ENCODE data around the gene BCL2.

The BCL2 gene

GRCh38 chr18:63307551-63308200, 11.9 kb downstream of the BCL2 start:
- H3K27me3 ChIP-seq (ENCODE audit: control insufficient read depth, insufficient read depth, low read length), result no peaks in the 10 kb centered on the region
- H3K9me3 ChIP-seq (ENCODE audit: control insufficient read depth, insufficient read depth, low read length), result no peaks in the 10 kb centered on the region
- no peak overlapping the region for H3K9ac ChIP-seq (ENCODE audit: low read depth, low read length)
- H3K4me1 ChIP-seq (ENCODE audit: control insufficient read depth, insufficient read depth, low read length), result no peaks in the 10 kb centered on the region
- no peaks in the 10 kb centered on the region for H3K36me3 ChIP-seq (ENCODE audit: control insufficient read depth, insufficient read depth, low read length)
- H3K4me3 ChIP-seq (ENCODE audit: low read depth, low read length), result no peak overlapping the region
- H3K27ac ChIP-seq (ENCODE audit: low read depth, low read length), result no peak overlapping the region

- no peaks in the 10 kb centered on the region for H3K36me3 ChIP-seq (ENCODE audit: control insufficient read depth, insufficient read depth, low read length)
- H3K27ac ChIP-seq (ENCODE audit: low read depth, low read length), result no peak overlapping the region
- H3K27me3 ChIP-seq (ENCODE audit: control insufficient read depth, insufficient read depth, low read length), result no peaks in the 10 kb centered on the region
- no peaks in the 10 kb centered on the region for H3K9me3 ChIP-seq (ENCODE audit: control insufficient read depth, insufficient read depth, low read length)
- H3K9ac ChIP-seq (ENCODE audit: low read depth, low read length), result no peak overlapping the region
- no peaks in the 10 kb centered on the region for H3K4me1 ChIP-seq (ENCODE audit: control insufficient read depth, insufficient read depth, low read length)
- H3K4me3 ChIP-seq (ENCODE audit: low read depth, low read length), result no peak overlapping the region
Measured at GRCh38 chr18:63306819-63307550, 12.6 kb downstream of the BCL2 start.

GRCh38 chr18:63306249-63306648, 13.3 kb downstream of the BCL2 start:
- Histone ChIP-seq H3K4me3 (ENCODE audit: low read depth, low read length) (no peak overlapping the region), H3K27ac (ENCODE audit: low read depth, low read length) (no peak overlapping the region), H3K9me3 (ENCODE audit: control insufficient read depth, insufficient read depth, low read length) (no peaks in the 10 kb centered on the region), H3K27me3 (ENCODE audit: control insufficient read depth, insufficient read depth, low read length) (no peaks in the 10 kb centered on the region), H3K4me1 (ENCODE audit: control insufficient read depth, insufficient read depth, low read length) (no peaks in the 10 kb centered on the region), H3K36me3 (ENCODE audit: control insufficient read depth, insufficient read depth, low read length) (no peaks in the 10 kb centered on the region), H3K9ac (ENCODE audit: low read depth, low read length) (no peak overlapping the region)

- Histone ChIP-seq H3K9ac (ENCODE audit: low read depth, low read length) (no peak overlapping the region), H3K36me3 (ENCODE audit: control insufficient read depth, insufficient read depth, low read length) (no peaks in the 10 kb centered on the region), H3K4me3 (ENCODE audit: low read depth, low read length) (no peak overlapping the region), H3K27me3 (ENCODE audit: control insufficient read depth, insufficient read depth, low read length) (no peaks in the 10 kb centered on the region), H3K4me1 (ENCODE audit: control insufficient read depth, insufficient read depth, low read length) (0 out of 2 replicates have a peak, but pooled peaks cover 3% of the 10 kb centered on the region), H3K27ac (ENCODE audit: low read depth, low read length) (no peak overlapping the region), H3K9me3 (ENCODE audit: control insufficient read depth, insufficient read depth, low read length) (no peaks in the 10 kb centered on the region)
Measured at GRCh38 chr18:63303547-63303946, 16.0 kb downstream of the BCL2 start.

GRCh38 chr18:63302636-63303405, 16.7 kb downstream of the BCL2 start:
- Histone ChIP-seq H3K9ac (ENCODE audit: low read depth, low read length) (no peak overlapping the region), H3K36me3 (ENCODE audit: control insufficient read depth, insufficient read depth, low read length) (no peaks in the 10 kb centered on the region), H3K4me3 (ENCODE audit: low read depth, low read length) (no peak overlapping the region), H3K27me3 (ENCODE audit: control insufficient read depth, insufficient read depth, low read length) (no peaks in the 10 kb centered on the region), H3K4me1 (ENCODE audit: control insufficient read depth, insufficient read depth, low read length) (peaks cover 10% of the 10 kb centered on the region), H3K9me3 (ENCODE audit: control insufficient read depth, insufficient read depth, low read length) (no peaks in the 10 kb centered on the region), H3K27ac (ENCODE audit: low read depth, low read length) (no peak overlapping the region)

- Histone ChIP-seq H3K9me3 (ENCODE audit: control insufficient read depth, insufficient read depth, low read length) (no peaks in the 10 kb centered on the region), H3K27ac (ENCODE audit: low read depth, low read length) (no peak overlapping the region), H3K36me3 (ENCODE audit: control insufficient read depth, insufficient read depth, low read length) (no peaks in the 10 kb centered on the region), H3K9ac (ENCODE audit: low read depth, low read length) (no peak overlapping the region), H3K4me3 (ENCODE audit: low read depth, low read length) (no peak overlapping the region), H3K27me3 (ENCODE audit: control insufficient read depth, insufficient read depth, low read length) (no peaks in the 10 kb centered on the region), H3K4me1 (ENCODE audit: control insufficient read depth, insufficient read depth, low read length) (peaks cover 13% of the 10 kb centered on the region)
Measured at GRCh38 chr18:63302220-63302619, 17.3 kb downstream of the BCL2 start.

GRCh38 chr18:63301434-63301833, 18.1 kb downstream of the BCL2 start:
- H3K9me3 ChIP-seq (ENCODE audit: control insufficient read depth, insufficient read depth, low read length), result no peaks in the 10 kb centered on the region
- no peaks in the 10 kb centered on the region for H3K27me3 ChIP-seq (ENCODE audit: control insufficient read depth, insufficient read depth, low read length)
- H3K36me3 ChIP-seq (ENCODE audit: control insufficient read depth, insufficient read depth, low read length), result no peaks in the 10 kb centered on the region
- no peak overlapping the region for H3K9ac ChIP-seq (ENCODE audit: low read depth, low read length)
- H3K4me3 ChIP-seq (ENCODE audit: low read depth, low read length), result no peak overlapping the region
- H3K27ac ChIP-seq (ENCODE audit: low read depth, low read length), result no peak overlapping the region
- peaks cover 13% of the 10 kb centered on the region for H3K4me1 ChIP-seq (ENCODE audit: control insufficient read depth, insufficient read depth, low read length)

- Histone ChIP-seq H3K27ac (ENCODE audit: low read depth, low read length) (no peak overlapping the region), H3K27me3 (ENCODE audit: control insufficient read depth, insufficient read depth, low read length) (no peaks in the 10 kb centered on the region), H3K36me3 (ENCODE audit: control insufficient read depth, insufficient read depth, low read length) (no peaks in the 10 kb centered on the region), H3K9ac (ENCODE audit: low read depth, low read length) (no peak overlapping the region), H3K4me1 (ENCODE audit: control insufficient read depth, insufficient read depth, low read length) (peaks cover 13% of the 10 kb centered on the region), H3K9me3 (ENCODE audit: control insufficient read depth, insufficient read depth, low read length) (no peaks in the 10 kb centered on the region), H3K4me3 (ENCODE audit: low read depth, low read length) (no peak overlapping the region)
Measured at GRCh38 chr18:63299837-63300745, 19.5 kb downstream of the BCL2 start.

- H3K9me3 ChIP-seq (ENCODE audit: control insufficient read depth, insufficient read depth, low read length), result no peaks in the 10 kb centered on the region
- peaks cover 13% of the 10 kb centered on the region for H3K4me1 ChIP-seq (ENCODE audit: control insufficient read depth, insufficient read depth, low read length)
- no peak overlapping the region for H3K4me3 ChIP-seq (ENCODE audit: low read depth, low read length)
- H3K9ac ChIP-seq (ENCODE audit: low read depth, low read length), result no peak overlapping the region
- H3K27ac ChIP-seq (ENCODE audit: low read depth, low read length), result no peak overlapping the region
- H3K36me3 ChIP-seq (ENCODE audit: control insufficient read depth, insufficient read depth, low read length), result no peaks in the 10 kb centered on the region
- H3K27me3 ChIP-seq (ENCODE audit: control insufficient read depth, insufficient read depth, low read length), result no peaks in the 10 kb centered on the region
Measured at GRCh38 chr18:63298400-63299365, 20.9 kb downstream of the BCL2 start.

Measured in HUES48 (cell line).